HL-60 (cell line): ENCODE results near the gene POLG.

Experiments used
- DNase-seq, 2 experiments: peaks; one replicate each; pipeline ENCODE4 v3.0.0-alpha.2; 2010 to 2020; ENCODE audit warnings: low read depth in 1 of 2, low spot score in 1 of 2
- H3K27ac ChIP-seq: fragments of 250-450 bp; sonication (Bioruptor Pico); replicated peaks from 2 replicates; pipeline ENCODE4 v1.5.1; 2020; ENCODE audit warnings: mild to moderate bottlenecking, moderate library complexity
- H3K27me3 ChIP-seq: fragments of 250-450 bp; sonication (Bioruptor Pico); 2 replicates; pipeline ENCODE4 v1.5.1; 2021; ENCODE audit warnings: mild to moderate bottlenecking, moderate library complexity; ENCODE audit not compliant: insufficient read depth, poor library complexity, severe bottlenecking
- H3K4me3 ChIP-seq: replicated peaks from 2 replicates; pipeline ENCODE4 v1.5.1; 2011; ENCODE audit warnings: mild to moderate bottlenecking, control low read depth, low read length; ENCODE audit not compliant: insufficient read depth
- GABPA ChIP-seq: IDR thresholded peaks from 2 replicates; pipeline ENCODE4 v1.6.1; 2012; ENCODE audit warnings: low read depth
- POLR2AphosphoS5 ChIP-seq: IDR thresholded peaks from 2 replicates; pipeline ENCODE4 v1.6.1; 2012; ENCODE audit warnings: low read depth
- SPI1 ChIP-seq: IDR thresholded peaks from 2 replicates; pipeline ENCODE4 v1.6.1; 2012; ENCODE audit warnings: low read depth, mild to moderate bottlenecking, borderline replicate concordance
- TF ChIP-seq, protein P1 (sequence below): IDR thresholded peaks from one replicate; pipeline ENCODE4 v1.5.1; 2011; ENCODE audit warnings: low read length, control low read depth, inconsistent platforms; ENCODE audit not compliant: insufficient read depth
- TF ChIP-seq, protein P2 (sequence below): IDR thresholded peaks from 2 replicates; pipeline ENCODE4 v1.6.1; 2012; ENCODE audit warnings: low read depth; ENCODE audit not compliant: insufficient replicate concordance

POLG gene

DNA sequence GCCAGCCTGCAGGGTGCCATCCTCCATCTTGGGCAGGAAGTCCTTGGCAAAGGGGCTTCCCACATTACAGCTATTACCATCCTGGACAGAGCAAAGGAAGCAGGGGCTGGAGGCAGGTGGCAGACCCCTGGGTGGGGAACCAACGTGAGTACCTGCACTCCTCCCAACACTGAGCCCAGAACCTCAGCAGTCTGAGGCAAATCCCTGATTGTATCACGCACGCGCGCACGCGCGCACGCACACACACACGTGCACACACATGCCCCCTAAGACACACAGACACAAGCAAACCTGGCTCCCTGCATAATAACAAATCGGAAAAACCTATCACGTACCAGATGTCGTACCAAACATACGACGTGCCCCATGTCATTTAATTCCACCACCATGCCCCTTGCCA, 11.8 kb downstream of the POLG start:
- Histone ChIP-seq H3K27ac (no peak overlapping the region), H3K4me3 (no peak overlapping the region), H3K27me3 (no peaks in the 10 kb centered on the region)
- no peak for DNase-seq
- TF ChIP-seq SPI1 (no peak), POLR2AphosphoS5 (no peak), GABPA (no peak)
- TF ChIP-seq, protein P1, sequence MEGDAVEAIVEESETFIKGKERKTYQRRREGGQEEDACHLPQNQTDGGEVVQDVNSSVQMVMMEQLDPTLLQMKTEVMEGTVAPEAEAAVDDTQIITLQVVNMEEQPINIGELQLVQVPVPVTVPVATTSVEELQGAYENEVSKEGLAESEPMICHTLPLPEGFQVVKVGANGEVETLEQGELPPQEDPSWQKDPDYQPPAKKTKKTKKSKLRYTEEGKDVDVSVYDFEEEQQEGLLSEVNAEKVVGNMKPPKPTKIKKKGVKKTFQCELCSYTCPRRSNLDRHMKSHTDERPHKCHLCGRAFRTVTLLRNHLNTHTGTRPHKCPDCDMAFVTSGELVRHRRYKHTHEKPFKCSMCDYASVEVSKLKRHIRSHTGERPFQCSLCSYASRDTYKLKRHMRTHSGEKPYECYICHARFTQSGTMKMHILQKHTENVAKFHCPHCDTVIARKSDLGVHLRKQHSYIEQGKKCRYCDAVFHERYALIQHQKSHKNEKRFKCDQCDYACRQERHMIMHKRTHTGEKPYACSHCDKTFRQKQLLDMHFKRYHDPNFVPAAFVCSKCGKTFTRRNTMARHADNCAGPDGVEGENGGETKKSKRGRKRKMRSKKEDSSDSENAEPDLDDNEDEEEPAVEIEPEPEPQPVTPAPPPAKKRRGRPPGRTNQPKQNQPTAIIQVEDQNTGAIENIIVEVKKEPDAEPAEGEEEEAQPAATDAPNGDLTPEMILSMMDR: no peak
- TF ChIP-seq, protein P2, sequence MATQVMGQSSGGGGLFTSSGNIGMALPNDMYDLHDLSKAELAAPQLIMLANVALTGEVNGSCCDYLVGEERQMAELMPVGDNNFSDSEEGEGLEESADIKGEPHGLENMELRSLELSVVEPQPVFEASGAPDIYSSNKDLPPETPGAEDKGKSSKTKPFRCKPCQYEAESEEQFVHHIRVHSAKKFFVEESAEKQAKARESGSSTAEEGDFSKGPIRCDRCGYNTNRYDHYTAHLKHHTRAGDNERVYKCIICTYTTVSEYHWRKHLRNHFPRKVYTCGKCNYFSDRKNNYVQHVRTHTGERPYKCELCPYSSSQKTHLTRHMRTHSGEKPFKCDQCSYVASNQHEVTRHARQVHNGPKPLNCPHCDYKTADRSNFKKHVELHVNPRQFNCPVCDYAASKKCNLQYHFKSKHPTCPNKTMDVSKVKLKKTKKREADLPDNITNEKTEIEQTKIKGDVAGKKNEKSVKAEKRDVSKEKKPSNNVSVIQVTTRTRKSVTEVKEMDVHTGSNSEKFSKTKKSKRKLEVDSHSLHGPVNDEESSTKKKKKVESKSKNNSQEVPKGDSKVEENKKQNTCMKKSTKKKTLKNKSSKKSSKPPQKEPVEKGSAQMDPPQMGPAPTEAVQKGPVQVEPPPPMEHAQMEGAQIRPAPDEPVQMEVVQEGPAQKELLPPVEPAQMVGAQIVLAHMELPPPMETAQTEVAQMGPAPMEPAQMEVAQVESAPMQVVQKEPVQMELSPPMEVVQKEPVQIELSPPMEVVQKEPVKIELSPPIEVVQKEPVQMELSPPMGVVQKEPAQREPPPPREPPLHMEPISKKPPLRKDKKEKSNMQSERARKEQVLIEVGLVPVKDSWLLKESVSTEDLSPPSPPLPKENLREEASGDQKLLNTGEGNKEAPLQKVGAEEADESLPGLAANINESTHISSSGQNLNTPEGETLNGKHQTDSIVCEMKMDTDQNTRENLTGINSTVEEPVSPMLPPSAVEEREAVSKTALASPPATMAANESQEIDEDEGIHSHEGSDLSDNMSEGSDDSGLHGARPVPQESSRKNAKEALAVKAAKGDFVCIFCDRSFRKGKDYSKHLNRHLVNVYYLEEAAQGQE: no peak

DNA sequence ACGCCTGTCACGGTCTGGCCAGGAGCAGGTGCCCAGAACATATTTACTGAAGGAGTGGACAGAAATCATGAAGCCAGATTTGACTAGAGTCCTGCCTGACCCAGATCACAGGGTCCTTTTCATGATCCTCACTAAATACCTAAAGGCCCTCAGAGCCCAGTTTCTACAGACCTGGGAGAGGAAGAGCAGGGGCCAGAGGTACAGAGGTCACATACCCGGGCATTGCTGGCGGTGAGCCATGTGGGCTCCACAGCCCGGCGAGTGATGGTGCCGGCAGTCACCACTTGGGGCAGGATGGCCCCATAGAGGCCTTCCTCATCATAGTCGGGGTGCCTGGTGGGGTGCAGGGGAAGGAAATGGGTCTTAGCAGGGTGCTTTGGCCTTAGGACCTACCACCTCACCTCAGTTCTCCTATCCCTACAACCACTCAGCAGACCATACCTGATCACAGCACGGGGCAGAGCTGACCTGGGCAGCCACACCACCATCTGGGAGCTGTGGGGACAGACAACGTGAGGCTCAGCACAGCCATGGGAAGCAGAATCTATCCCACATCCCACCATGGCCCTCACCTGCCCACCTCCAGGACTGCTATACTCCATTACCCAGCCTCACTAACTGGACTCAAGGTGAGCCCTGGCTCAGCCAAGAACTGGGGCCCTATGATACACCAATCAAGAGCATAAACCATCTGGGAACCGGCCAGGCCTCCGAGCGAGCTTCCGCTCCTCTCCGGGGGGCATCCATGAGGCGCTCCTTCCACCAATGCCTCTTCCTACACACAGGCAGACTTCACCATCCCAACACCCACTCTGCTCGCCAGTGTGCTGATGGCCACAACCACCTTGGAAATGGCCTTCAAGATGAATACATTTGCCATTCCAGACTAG, 12.9 kb downstream of the POLG start:
- Histone ChIP-seq H3K27me3 (no peaks in the 10 kb centered on the region), H3K4me3 (no peak overlapping the region), H3K27ac (no peak overlapping the region)
- no peak for DNase-seq
- no peak for TF ChIP-seq POLR2AphosphoS5
- TF ChIP-seq, protein P1: peak; percentile 8
- TF ChIP-seq, protein P2: no peak

DNA sequence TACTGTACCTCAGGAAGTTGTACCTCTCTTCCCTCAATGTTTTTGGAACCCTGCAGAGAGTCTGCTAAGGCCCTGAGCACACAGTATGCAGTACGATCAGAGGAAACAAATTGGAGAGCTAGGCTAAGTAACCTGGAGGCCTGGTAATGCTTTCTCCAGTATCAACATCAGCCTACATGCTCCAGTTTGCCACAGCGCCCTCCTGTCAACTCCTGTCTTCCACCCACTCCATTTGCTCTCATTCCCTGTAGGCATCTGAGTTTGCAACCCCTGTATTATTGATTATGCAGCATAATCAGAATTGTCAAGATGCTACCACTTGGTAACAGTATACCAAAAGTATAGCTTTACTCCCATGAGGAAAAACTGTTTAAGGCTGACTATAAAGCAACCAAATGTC, 14.4 kb downstream of the POLG start:
- Histone ChIP-seq H3K27me3 (no peaks in the 10 kb centered on the region), H3K27ac (no peak overlapping the region), H3K4me3 (no peak overlapping the region)
- TF ChIP-seq, protein P1: no peak
- TF ChIP-seq, protein P2: no peak
- no peak for TF ChIP-seq GABPA
- TF ChIP-seq SPI1: no peak
- TF ChIP-seq POLR2AphosphoS5: no peak
- DNase-seq: no peak
